H9 (cell line): ENCODE measurements around the gene CNTD1. TPM values are rescaled to one million over a fixed set of nuclear protein-coding genes. Genes with fewer than 3 reads are reported as not detected.

ENCODE experiments used
- DNase-seq: peaks from one replicate; pipeline ENCODE4 v3.0.0-alpha.2; 2017
- H2AFZ ChIP-seq: one replicate; pipeline ENCODE4 v1.6.1; 2013; ENCODE audit warnings: mild to moderate bottlenecking, low read length, control low read depth, moderate library complexity
- H2AK5ac ChIP-seq: 2 replicates; pipeline ENCODE4 v1.6.1; 2013; ENCODE audit warnings: low read length, control low read depth, mixed read lengths; ENCODE audit not compliant: insufficient read length
- H2BK120ac ChIP-seq: one replicate; pipeline ENCODE4 v1.6.1; 2013; ENCODE audit warnings: low read depth, mild to moderate bottlenecking, low read length, control low read depth, inconsistent platforms; ENCODE audit not compliant: poor library complexity, severe bottlenecking
- H2BK12ac ChIP-seq: 2 replicates; pipeline ENCODE4 v1.6.1; 2013; ENCODE audit warnings: low read length, control low read depth, mixed read lengths, low read depth; ENCODE audit not compliant: insufficient read length
- H2BK15ac ChIP-seq: 2 replicates; pipeline ENCODE4 v1.6.1; 2013; ENCODE audit warnings: low read depth, low read length, control low read depth
- H2BK20ac ChIP-seq: one replicate; pipeline ENCODE4 v1.6.1; 2013; ENCODE audit warnings: low read depth, mild to moderate bottlenecking, low read length, control low read depth, inconsistent platforms; ENCODE audit not compliant: poor library complexity, severe bottlenecking
- H2BK5ac ChIP-seq: 2 replicates; pipeline ENCODE4 v1.6.1; 2013; ENCODE audit warnings: low read length, control low read depth, mixed read lengths; ENCODE audit not compliant: insufficient read length
- H3K14ac ChIP-seq: 2 replicates; pipeline ENCODE4 v1.6.1; 2013; ENCODE audit warnings: low read length, control low read depth; ENCODE audit not compliant: insufficient read depth
- H3K18ac ChIP-seq: 2 replicates; pipeline ENCODE4 v1.6.1; 2013; ENCODE audit warnings: low read depth, mild to moderate bottlenecking, mixed read lengths, low read length, control low read depth; ENCODE audit not compliant: insufficient read length
- H3K23ac ChIP-seq: 2 replicates; pipeline ENCODE4 v1.6.1; 2013; ENCODE audit warnings: low read length, control low read depth, mixed read lengths, low read depth; ENCODE audit not compliant: insufficient read length
- H3K23me2 ChIP-seq: 2 replicates; pipeline ENCODE4 v1.6.1; 2013; ENCODE audit warnings: low read depth, mild to moderate bottlenecking, mixed read lengths, low read length, control low read depth; ENCODE audit not compliant: insufficient read length, poor library complexity, severe bottlenecking
- H3K27ac ChIP-seq: 2 replicates; pipeline ENCODE4 v1.5.1; 2013; ENCODE audit warnings: low read length, control low read depth, mixed read lengths, low read depth; ENCODE audit not compliant: insufficient read length
- H3K27me3 ChIP-seq: 2 replicates; pipeline ENCODE4 v1.6.1; 2013; ENCODE audit warnings: low read length, control low read depth, inconsistent platforms; ENCODE audit not compliant: insufficient read depth
- H3K4ac ChIP-seq: 2 replicates; pipeline ENCODE4 v1.6.1; 2013; ENCODE audit warnings: low read depth, mild to moderate bottlenecking, control low read depth, inconsistent platforms, low read length, moderate library complexity
- H3K4me1 ChIP-seq: 2 replicates; pipeline ENCODE4 v1.6.1; 2013; ENCODE audit warnings: low read length, control low read depth, inconsistent platforms; ENCODE audit not compliant: insufficient read depth
- H3K4me2 ChIP-seq: 2 replicates; pipeline ENCODE4 v1.6.1; 2013; ENCODE audit warnings: low read length, control low read depth, mixed read lengths; ENCODE audit not compliant: insufficient read length, insufficient read depth
- H3K56ac ChIP-seq: 2 replicates; pipeline ENCODE4 v1.6.1; 2013; ENCODE audit warnings: low read depth, mild to moderate bottlenecking, mixed read lengths, low read length, control low read depth; ENCODE audit not compliant: insufficient read length
- H3K79me1 ChIP-seq: 2 replicates; pipeline ENCODE4 v1.6.1; 2013; ENCODE audit warnings: low read depth, mild to moderate bottlenecking, moderate library complexity, low read length, control low read depth, inconsistent platforms; ENCODE audit not compliant: insufficient read depth, poor library complexity, severe bottlenecking
- H3K79me2 ChIP-seq: 2 replicates; pipeline ENCODE4 v1.6.1; 2013; ENCODE audit warnings: low read length, control low read depth, inconsistent platforms; ENCODE audit not compliant: insufficient read depth
- H3K9ac ChIP-seq: 2 replicates; pipeline ENCODE4 v1.6.1; 2013; ENCODE audit warnings: low read length, control low read depth, mixed read lengths; ENCODE audit not compliant: insufficient read length; ENCODE audit errors: extremely low read depth
- H3K9me3 ChIP-seq: one replicate; pipeline ENCODE4 v1.6.1; 2013; ENCODE audit warnings: low read depth, low read length, inconsistent platforms; ENCODE audit not compliant: control insufficient read depth
- H3T11ph ChIP-seq: one replicate; pipeline ENCODE4 v1.6.1; 2013; ENCODE audit warnings: mild to moderate bottlenecking, low read length, control low read depth, inconsistent platforms
- H4K20me1 ChIP-seq: one replicate; pipeline ENCODE4 v1.6.1; 2013; ENCODE audit not compliant: control insufficient read depth, insufficient read length, insufficient read depth
- H4K5ac ChIP-seq: 2 replicates; pipeline ENCODE4 v1.6.1; 2013; ENCODE audit warnings: low read depth, mild to moderate bottlenecking, mixed read lengths, low read length, control low read depth; ENCODE audit not compliant: insufficient read length
- H4K8ac ChIP-seq: replicated peaks from 2 replicates; pipeline ENCODE4 v1.6.1; 2013; ENCODE audit warnings: low read length, control low read depth, mixed read lengths, low read depth; ENCODE audit not compliant: insufficient read length
- H4K91ac ChIP-seq: 2 replicates; pipeline ENCODE4 v1.6.1; 2013; ENCODE audit warnings: low read depth, mild to moderate bottlenecking, moderate library complexity, mixed read lengths, low read length, control low read depth; ENCODE audit not compliant: insufficient read length
- H3K27ac Mint-ChIP-seq, 3 experiments: 2 replicates in 2 of 3; 3 replicates in 1 of 3; pipeline ENCODE4 v1.8.0; 2020 to 2021; ENCODE audit warnings: mixed read lengths in 3 of 3, mild to moderate bottlenecking in 1 of 3, moderate library complexity in 1 of 3
- H3K27me3 Mint-ChIP-seq: 2 replicates; pipeline ENCODE4 v1.8.0; 2021; ENCODE audit warnings: low read depth, mild to moderate bottlenecking, moderate library complexity, mixed read lengths
- H3K36me3 Mint-ChIP-seq, 3 experiments: 2 replicates in 2 of 3; 3 replicates in 1 of 3; pipeline ENCODE4 v1.8.0; 2020 to 2021; ENCODE audit warnings: low read depth in 3 of 3, mixed read lengths in 3 of 3; ENCODE audit not compliant: insufficient read depth in 1 of 3
- H3K4me1 Mint-ChIP-seq, 2 experiments: 2 replicates each; pipeline ENCODE4 v1.8.0; 2020; ENCODE audit warnings: mixed read lengths in 2 of 2
- H3K4me3 Mint-ChIP-seq, 2 experiments: 2 replicates in 1 of 2; 3 replicates in 1 of 2; pipeline ENCODE4 v1.8.0; 2020 to 2021; ENCODE audit warnings: mild to moderate bottlenecking in 2 of 2, mixed read lengths in 2 of 2, moderate library complexity in 1 of 2
- H3K9me3 Mint-ChIP-seq, 2 experiments: 2 replicates in 1 of 2; 3 replicates in 1 of 2; pipeline ENCODE4 v1.8.0; 2020; ENCODE audit warnings: mild to moderate bottlenecking in 2 of 2, mixed read lengths in 2 of 2, moderate library complexity in 1 of 2
- CTCF ChIP-seq: fragments of 200-600 bp; sonication (generic); conservative IDR thresholded peaks from 3 replicates; pipeline ENCODE4 v1.8.0; 2021; ENCODE audit warnings: antibody characterized with exemption, mild to moderate bottlenecking
- WGBS: extraction: QIAGEN DNeasy Blood & Tissue Kit; methylation state at CpG from one replicate; pipeline ENCODE4 v1.1.7; 2013; ENCODE audit warnings: missing lambda C conversion rate, low lambda C conversion rate, mixed read lengths; ENCODE audit not compliant: insufficient read length; ENCODE audit errors: extremely low coverage; 5-methylcytosine and 5-hydroxymethylcytosine counted together
- total RNA-seq: library from RNA; stranded (reverse); gene quantifications from 2 replicates; pipeline ENCODE4 v1.2.1, GENCODE V29; 2021

The CNTD1 gene
- total RNA-seq, 1 experiment from 2014 or later: not detected

- no peak overlapping the region for H3K9ac ChIP-seq
- H2BK5ac ChIP-seq: no peak overlapping the region
- H4K20me1 ChIP-seq: no peaks in the 10 kb centered on the region
- no peak overlapping the region for H3K27ac ChIP-seq
- Mint-ChIP-seq H3K4me1 (peaks cover 6 to 7% of the 10 kb centered on the region in 2 experiments), H3K36me3 (peaks cover 5 to 24% (median 20%) of the 10 kb centered on the region in 3 experiments; a peak in 6 of 7 replicates), H3K27ac (peak overlapping the region in 1 of 3 experiments; percentile 50; a peak in 1 of 7 replicates), H3K27me3 (peaks cover 17% of the 10 kb centered on the region), H3K9me3 (peaks cover 5 to 8% of the 10 kb centered on the region in 2 experiments), H3K4me3 (peak overlapping the region in 1 of 2 experiments; percentile 42; a peak in 1 of 5 replicates)
- H4K5ac ChIP-seq: no peak overlapping the region
- H3K79me1 ChIP-seq: no peaks in the 10 kb centered on the region
- no peak overlapping the region for H2BK15ac ChIP-seq
- no peak overlapping the region for H2BK20ac ChIP-seq
- H2AK5ac ChIP-seq: no peak overlapping the region
- no peak overlapping the region for H3K4me2 ChIP-seq
- H4K8ac ChIP-seq: no peak overlapping the region
- no peak overlapping the region for H3K18ac ChIP-seq
- no peak overlapping the region for H4K91ac ChIP-seq
- H3K27me3 ChIP-seq: no peaks in the 10 kb centered on the region
- H3K23ac ChIP-seq: no peak overlapping the region
- H3K4ac ChIP-seq: no peak overlapping the region
- H3T11ph ChIP-seq: no peak overlapping the region
- H3K56ac ChIP-seq: no peak overlapping the region
- no peak for DNase-seq
- no peaks in the 10 kb centered on the region for H3K23me2 ChIP-seq
- H2AFZ ChIP-seq: no peak overlapping the region
- no peaks in the 10 kb centered on the region; the same call in 1 of the 2 replicates for H3K4me1 ChIP-seq
- no peak for TF ChIP-seq CTCF
- H3K14ac ChIP-seq: no peak overlapping the region
- no peaks in the 10 kb centered on the region for H3K9me3 ChIP-seq
- no CpG with 5 or more reads among the region's 10 CpGs for WGBS
- no peak overlapping the region for H2BK12ac ChIP-seq
- no peak overlapping the region for H2BK120ac ChIP-seq
- no peaks in the 10 kb centered on the region for H3K79me2 ChIP-seq
Measured at GRCh38 chr17:42795465-42795864, 3.2 kb upstream of the CNTD1 start.
